Purkinje cell (primary cell): ENCODE data around the gene ACE2. TPM values are rescaled to one million over a fixed set of nuclear protein-coding genes. Genes with fewer than 3 reads are reported as not detected.

Experiments used
- polyA plus RNA-seq: library from polyadenylated mRNA; unstranded; fragments of >200 nt; fragmentation: Nextera tagmentation; gene quantifications from 2 replicates; pipeline ENCODE4 v1.2.1, GENCODE V29; 2014

ACE2 gene
- 0.98 TPM in 1 of 2 replicates, not detected in the other for polyA plus RNA-seq

DNA sequence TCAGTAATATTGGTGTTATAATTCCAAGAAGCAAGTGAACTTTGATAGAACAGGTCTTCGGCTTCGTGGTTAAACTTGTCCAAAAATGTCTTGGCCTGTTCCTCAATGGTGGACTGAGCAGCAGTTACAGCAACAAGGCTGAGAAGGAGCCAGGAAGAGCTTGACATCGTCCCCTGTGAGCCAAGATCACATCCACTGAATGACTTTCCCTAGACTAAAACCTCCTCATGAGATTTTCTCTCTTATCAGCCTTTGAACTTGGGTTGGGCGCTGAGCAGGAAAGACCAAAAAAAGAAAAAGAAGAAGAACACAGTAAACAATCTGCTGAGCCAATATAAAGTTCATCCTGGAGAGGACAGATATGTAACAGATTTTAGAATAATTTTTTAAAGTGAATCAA, at the start of gene ACE2:
TSS of gene ACE2 (minus strand) at position 216 of the 400 bp plus-strand sequence. CDS start at position 167, 49 bp downstream.

Other genes with a start within 250 kb of the ACE2 start
- not detected in 2 replicates for gene VEGFD, start 216.5 kb downstream of the ACE2 start, polyA plus RNA-seq
- 15.7 and 17.2 TPM in 2 replicates for gene PIR, start 107.6 kb downstream of the ACE2 start, polyA plus RNA-seq
- not detected in 2 replicates for gene BMX, start 100.2 kb downstream of the ACE2 start, polyA plus RNA-seq
- gene CLTRN, start 63.8 kb upstream of the ACE2 start, polyA plus RNA-seq = 0.82 TPM in 1 of 2 replicates, not detected in the other
- 0.14 and 6.5 TPM in 2 replicates for gene CA5B, start 137.3 kb upstream of the ACE2 start, polyA plus RNA-seq
- gene ZRSR2, start 189.5 kb upstream of the ACE2 start, polyA plus RNA-seq = 4.4 and 18.4 TPM in 2 replicates